B cell (primary cell): Measurements from ENCODE around the gene GAD2. TPM values are rescaled to one million over a fixed set of nuclear protein-coding genes. Genes with fewer than 3 reads are reported as not detected.
A peak's percentile ranks its signal among the peaks of the same experiment; 100 is the strongest.

ENCODE experiments used
- ATAC-seq: fragments of 200-7000 bp; cut with Tn5 transposase; one replicate; pipeline ENCODE4 v1.10.0; 2021; ENCODE audit warnings: low read depth, mild to moderate bottlenecking, moderate number of reproducible peaks, moderate library complexity
- CTCF ChIA-PET: fragments of 350-600 bp; sonication (Branson Sonifier 250); formaldehyde crosslinking; loops from one replicate; lab custom pipeline; 2021; ENCODE audit warnings: antibody characterized with exemption, inconsistent platforms; lab: Charles Lee
- POLR2A ChIA-PET: fragments of 350-600 bp; sonication (Branson Sonifier 250); formaldehyde crosslinking; loops from one replicate; lab custom pipeline; 2021; ENCODE audit warnings: antibody characterized with exemption; lab: Charles Lee
- DNase-seq: peaks from one replicate; pipeline ENCODE4 v3.0.0; 2013
- H2AFZ ChIP-seq: 2 replicates; pipeline ENCODE4 v1.6.1; 2012; ENCODE audit warnings: mild to moderate bottlenecking, low read depth, low read length; ENCODE audit not compliant: insufficient read depth, poor library complexity, severe bottlenecking
- H3K27ac ChIP-seq, 2 donors: 1 replicate in 1 of 2; 2 replicates in 1 of 2; pipeline ENCODE4 v1.5.1; 2012 to 2013; ENCODE audit warnings: low read length in 2 of 2, mild to moderate bottlenecking in 2 of 2, moderate library complexity in 1 of 2
- H3K27me3 ChIP-seq, 4 experiments: fragments of 200-600 bp in 1 of 4; sonication (generic) in 1 of 4; replicated peaks in 1 of 4; 1 replicate in 2 of 4; 2 replicates in 2 of 4; pipeline versions ENCODE4 v1.6.1 to v1.7.0; 2013 to 2016; ENCODE audit warnings: low read length in 3 of 4, mild to moderate bottlenecking in 2 of 4, mixed read lengths in 1 of 4, moderate library complexity in 1 of 4; ENCODE audit not compliant: insufficient read depth in 4 of 4, control insufficient read depth in 3 of 4; ENCODE audit errors: control extremely low read depth in 1 of 4
- H3K36me3 ChIP-seq, 2 experiments: replicated peaks in 1 of 2; 1 replicate in 1 of 2; 2 replicates in 1 of 2; pipeline versions ENCODE4 v1.6.1 to v1.7.1; 2013; ENCODE audit warnings: low read length in 1 of 2; ENCODE audit not compliant: insufficient read depth in 2 of 2, control insufficient read depth in 1 of 2; ENCODE audit errors: control extremely low read depth in 1 of 2, extremely low read depth in 1 of 2
- H3K4me1 ChIP-seq, 2 donors: fragments of 200-600 bp in 1 of 2; sonication (generic) in 1 of 2; 1 replicate in 1 of 2; 2 replicates in 1 of 2; pipeline versions ENCODE4 v1.5.1 to v1.6.1; 2013 to 2017; ENCODE audit warnings: low read length in 2 of 2; ENCODE audit not compliant: control insufficient read depth in 2 of 2, insufficient read depth in 2 of 2
- H3K4me2 ChIP-seq: replicated peaks from 2 replicates; pipeline ENCODE3; 2012; ENCODE audit warnings: mild to moderate bottlenecking, low read depth, low read length; ENCODE audit not compliant: poor library complexity, severe bottlenecking
- H3K4me3 ChIP-seq, 5 experiments: fragments of 200-600 bp in 1 of 5; sonication (generic) in 1 of 5; 1 replicate in 3 of 5; 2 replicates in 2 of 5; pipeline versions ENCODE4 v1.5.1 to v1.7.0; 2011 to 2016; ENCODE audit warnings: low read length in 4 of 5, mild to moderate bottlenecking in 4 of 5, low read depth in 2 of 5, control low read depth in 1 of 5, moderate library complexity in 1 of 5; ENCODE audit not compliant: insufficient read depth in 1 of 5; ENCODE audit errors: control extremely low read depth in 1 of 5, extremely low read depth in 1 of 5
- H3K79me2 ChIP-seq: fragments of 200-600 bp; sonication (generic); one replicate; pipeline ENCODE4 v1.6.0; 2016; ENCODE audit warnings: low read length; ENCODE audit not compliant: control insufficient read depth, insufficient read depth
- H3K9ac ChIP-seq: fragments of 200-600 bp; sonication (generic); 2 replicates; pipeline ENCODE4 v1.6.1; 2017; ENCODE audit warnings: mild to moderate bottlenecking, low read length, moderate library complexity
- H3K9me3 ChIP-seq, 3 donors: one replicate each; pipeline versions ENCODE4 v1.6.1 to v1.7.1; 2013; ENCODE audit warnings: low read length in 2 of 3; ENCODE audit not compliant: control insufficient read depth in 2 of 3, insufficient read depth in 1 of 3; ENCODE audit errors: control extremely low read depth in 1 of 3
- H4K20me1 ChIP-seq: 2 replicates; pipeline ENCODE4 v1.6.0; 2012; ENCODE audit warnings: mild to moderate bottlenecking, low read length; ENCODE audit not compliant: insufficient read depth, control insufficient read depth, poor library complexity, severe bottlenecking
- H3K27ac Mint-ChIP-seq: one replicate; pipeline ENCODE4 v1.8.0; 2021; ENCODE audit warnings: mixed read lengths
- H3K27me3 Mint-ChIP-seq: one replicate; pipeline ENCODE4 v1.8.0; 2021; ENCODE audit warnings: mixed read lengths
- H3K4me1 Mint-ChIP-seq: one replicate; pipeline ENCODE4 v1.8.0; 2021; ENCODE audit warnings: mixed read lengths
- H3K4me3 Mint-ChIP-seq: one replicate; pipeline ENCODE4 v1.8.0; 2021; ENCODE audit warnings: mixed read lengths
- H3K9me3 Mint-ChIP-seq: one replicate; pipeline ENCODE4 v1.8.0; 2022; ENCODE audit warnings: mixed read lengths; ENCODE audit not compliant: insufficient read depth
- CTCF ChIP-seq: fragments of 200-600 bp; IDR thresholded peaks from one replicate; pipeline ENCODE4 v1.8.0; 2022; ENCODE audit warnings: antibody characterized with exemption, mild to moderate bottlenecking
- EZH2 ChIP-seq: IDR thresholded peaks from 2 replicates; pipeline ENCODE4 v1.6.1; 2012; ENCODE audit warnings: borderline replicate concordance, low read depth, mild to moderate bottlenecking, moderate library complexity, low read length; ENCODE audit not compliant: insufficient read depth, poor library complexity, severe bottlenecking
- whole genome bisulfite sequencing: methylation state at CpG from one replicate; pipeline ENCODE4 v1.1.5; 2013; ENCODE audit warnings: missing lambda C conversion rate; ENCODE audit not compliant: insufficient coverage; 5-methylcytosine and 5-hydroxymethylcytosine counted together
- intact Hi-C: fragments of 100-400 bp; cut with micrococcal nuclease; formaldehyde crosslinking; loops from one replicate; pipeline ENCODE4 v1.10.0; 2022
- polyA plus RNA-seq: library from polyadenylated mRNA; depleted of rRNA; stranded (reverse); fragments of >200 nt; gene quantifications from 2 replicates; pipeline ENCODE4 v1.2.3, GENCODE V29; 2012
- total RNA-seq, 2 donors: library from RNA; stranded (reverse); fragments of 120-200 nt in 1 of 2; gene quantifications; 1 replicate in 1 of 2; 2 replicates in 1 of 2; pipeline versions ENCODE4 v1.2.3 to v1.2.4, GENCODE V29; 2013 to 2022

The GAD2 gene
- total and polyA plus RNA-seq, 2 donors (not counting 1 experiment from before 2014, with no cell fraction given): not detected

DNA sequence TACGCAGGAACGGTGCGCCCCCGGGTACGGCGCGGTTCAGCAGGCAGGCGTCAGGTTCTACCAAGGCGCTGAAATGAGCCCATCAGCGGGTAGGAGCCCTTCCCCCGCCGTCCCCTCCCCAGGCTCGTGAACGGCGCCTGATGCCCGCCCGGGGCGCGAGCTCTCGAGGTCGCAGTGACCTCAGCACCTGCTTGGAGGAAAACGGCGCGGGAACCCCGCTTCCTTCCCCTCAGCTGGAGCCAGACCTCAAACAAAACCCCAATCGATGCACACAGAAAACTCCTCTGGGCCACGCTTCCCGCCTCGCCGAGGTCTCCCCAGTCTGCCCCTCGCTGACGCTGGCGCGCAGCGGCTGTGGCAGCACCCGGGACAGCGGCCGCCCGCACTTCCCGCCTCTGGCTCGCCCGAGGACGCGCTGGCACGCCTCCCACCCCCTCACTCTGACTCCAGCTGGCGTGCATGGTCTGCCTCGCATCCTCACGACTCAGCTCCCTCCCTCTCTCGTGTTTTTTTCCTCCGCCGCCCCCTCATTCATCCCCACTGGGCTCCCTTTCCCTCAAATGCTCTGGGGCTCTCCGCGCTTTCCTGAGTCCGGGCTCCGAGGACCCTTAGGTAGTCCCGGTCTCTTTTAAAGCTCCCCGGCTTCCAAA lies 514 bp upstream of the GAD2 start:
- ChIA-PET POLR2A (no interaction called here), CTCF (no interaction called here)
- 4% methylated on average over 57 of the region's 57 CpGs for WGBS
- ATAC-seq (no peak), DNase-seq (peak; percentile 28)
- Histone ChIP-seq H3K27me3 (peaks cover 0 to 78% (median 51%) of the 10 kb centered on the region in 4 experiments), H3K36me3 (no peaks in the 10 kb centered on the region), H3K9me3 (peaks cover 0 to 32% (median 0%) of the 10 kb centered on the region in 3 donors), H3K4me3 (peak overlapping the region in 1 of 5 experiments; percentile 46), H4K20me1 (no peaks in the 10 kb centered on the region), H2AFZ (peak overlapping the region; percentile 16), H3K79me2 (no peaks in the 10 kb centered on the region), H3K27ac (no peak overlapping the region), H3K9ac (no peak overlapping the region), H3K4me1 (peaks cover 35 to 48% of the 10 kb centered on the region in 2 donors), H3K4me2 (peak overlapping the region; percentile 66)
- TF ChIP-seq EZH2 (no peak), CTCF (no peak)
- intact Hi-C loops: no loop called here
- Mint-ChIP-seq H3K4me1 (peaks cover 31% of the 10 kb centered on the region), H3K9me3 (no peaks in the 10 kb centered on the region), H3K27me3 (peaks cover 83% of the 10 kb centered on the region), H3K4me3 (peak overlapping the region; percentile 71), H3K27ac (no peak overlapping the region)

DNA sequence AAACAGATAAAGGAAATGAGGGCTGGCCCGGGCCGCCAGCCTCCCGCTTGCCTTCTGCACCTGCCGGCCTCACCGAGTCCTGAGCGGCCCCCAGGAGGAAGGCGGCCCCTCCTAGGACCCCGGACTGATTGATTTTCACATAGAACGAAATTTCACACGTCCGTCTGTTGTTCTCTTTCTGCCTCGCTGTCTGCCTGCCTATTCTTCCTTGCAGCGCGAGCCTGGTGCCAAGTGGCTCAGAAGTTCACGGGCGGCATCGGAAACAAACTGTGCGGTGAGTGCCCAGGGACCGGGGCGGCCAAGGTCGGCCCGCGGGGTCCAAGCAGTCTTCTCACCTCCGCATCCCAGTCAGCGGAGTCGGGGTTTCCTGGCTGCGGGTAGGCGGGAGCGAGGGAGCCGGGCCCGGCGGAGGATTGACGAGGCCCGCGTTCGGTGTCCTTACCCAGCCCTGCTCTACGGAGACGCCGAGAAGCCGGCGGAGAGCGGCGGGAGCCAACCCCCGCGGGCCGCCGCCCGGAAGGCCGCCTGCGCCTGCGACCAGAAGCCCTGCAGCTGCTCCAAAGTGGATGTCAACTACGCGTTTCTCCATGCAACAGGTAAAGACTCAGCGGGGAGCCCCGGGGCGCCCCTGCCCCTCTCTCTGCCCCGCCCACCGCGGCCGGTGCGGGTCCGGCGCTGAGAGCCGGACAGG lies 967 bp downstream of the GAD2 start:
- peak overlapping the region in 1 of 5 experiments; percentile 29 for H3K4me3 ChIP-seq
- no peaks in the 10 kb centered on the region for H3K79me2 ChIP-seq
- no peaks in the 10 kb centered on the region for H4K20me1 ChIP-seq
- CTCF ChIA-PET: no interaction called here
- no peak overlapping the region for H3K27ac ChIP-seq
- no peak overlapping the region for H3K27ac Mint-ChIP-seq
- no peaks in the 10 kb centered on the region for H3K9me3 Mint-ChIP-seq
- DNase-seq (peak; percentile 12), ATAC-seq (no peak)
- intact Hi-C loops: no loop called here
- peak overlapping the region; percentile 28 for H2AFZ ChIP-seq
- H3K36me3 ChIP-seq: no peaks in the 10 kb centered on the region
- peaks cover 88% of the 10 kb centered on the region for H3K27me3 Mint-ChIP-seq
- peaks cover 35 to 48% of the 10 kb centered on the region in 2 donors for H3K4me1 ChIP-seq
- peaks cover 31% of the 10 kb centered on the region for H3K4me1 Mint-ChIP-seq
- POLR2A ChIA-PET: no interaction called here
- peak overlapping the region; percentile 50 for H3K4me2 ChIP-seq
- H3K27me3 ChIP-seq: peaks cover 0 to 75% (median 52%) of the 10 kb centered on the region in 4 experiments
- TF ChIP-seq CTCF (no peak), EZH2 (no peak)
- no peak overlapping the region for H3K9ac ChIP-seq
- H3K4me3 Mint-ChIP-seq: peak overlapping the region; percentile 60
- H3K9me3 ChIP-seq: peaks cover 0 to 25% (median 0%) of the 10 kb centered on the region in 3 donors
- WGBS: 6% methylated on average over 64 of the region's 64 CpGs
